K562 (cell line): ENCODE data around the gene SUCLG1. TPM values are rescaled to one million over a fixed set of nuclear protein-coding genes. Genes with fewer than 3 reads are reported as not detected.

Experiments
- ATAC-seq: fragments of 200-7000 bp; cut with Tn5 transposase; 3 replicates; pipeline ENCODE4 v1.9.1; 2020; ENCODE audit warnings: moderate library complexity
- BruUV-seq: library from RNA; stranded (reverse); fragments of 400-500 nt; replicated peaks from 2 replicates; lab custom pipeline; 2021; lab: Mats Ljungman, UMichigan
- CTCF ChIA-PET: fragments of 300-600 bp; formaldehyde crosslinking; extraction: SDS; loops from one replicate; lab custom pipeline; 2021; ENCODE audit warnings: low intra/inter-chr PET ratio; lab: Yijun Ruan, JAX
- POLR2A ChIA-PET: fragments of 300-600, 350-650 bp; sonication (Branson Sonifier 250); formaldehyde crosslinking; extraction: SDS; loops from one replicate; lab custom pipeline; 2021; ENCODE audit warnings: antibody characterized with exemption, inconsistent platforms; lab: Yijun Ruan, JAX
- DNase-seq, 4 experiments: peaks; one replicate each; pipeline versions ENCODE4 v3.0.0 to v3.0.0-alpha.2; 2011 to 2018; ENCODE audit warnings: low spot score in 3 of 4, mixed read lengths in 3 of 4; ENCODE audit errors: extremely low read depth in 1 of 4
- FAIRE-seq: peaks from 2 replicates; lab custom pipeline; 2011; peaks lifted over from hg19 to GRCh38; lab: Jason Lieb, UNC
- H2AFZ ChIP-seq: 2 replicates; pipeline ENCODE4 v1.6.0; 2011; ENCODE audit warnings: low read depth, low read length, control low read depth, inconsistent platforms
- H3K27ac ChIP-seq: fragments of 200-600 bp; 3 replicates; pipeline ENCODE4 v1.8.0; 2011; ENCODE audit warnings: low read depth, mild to moderate bottlenecking, control low read depth, inconsistent platforms, low read length, moderate library complexity, mixed read lengths; ENCODE audit errors: extremely low read depth
- H3K27me3 ChIP-seq, 2 experiments: fragments of 300-600 bp in 1 of 2; 2 replicates in 1 of 2; 3 replicates in 1 of 2; pipeline versions ENCODE4 v1.6.0 to v1.8.0; 2011; ENCODE audit warnings: inconsistent platforms in 2 of 2, low read length in 2 of 2, mild to moderate bottlenecking in 1 of 2, mixed read lengths in 1 of 2, moderate library complexity in 1 of 2; ENCODE audit not compliant: control insufficient read depth in 2 of 2, insufficient read depth in 2 of 2
- H3K36me3 ChIP-seq: fragments of 300-600 bp; 3 replicates; pipeline ENCODE4 v1.8.0; 2011; ENCODE audit warnings: mild to moderate bottlenecking, low read length, inconsistent platforms; ENCODE audit not compliant: control insufficient read depth, insufficient read depth
- H3K4me1 ChIP-seq, 2 experiments: fragments of 200-600 bp in 1 of 2; replicated peaks in 1 of 2; 2 replicates in 1 of 2; 3 replicates in 1 of 2; pipeline versions ENCODE4 v1.5.1 to v1.8.0; 2011; ENCODE audit warnings: inconsistent platforms in 2 of 2, low read length in 2 of 2, mild to moderate bottlenecking in 1 of 2, mixed read lengths in 1 of 2, moderate library complexity in 1 of 2; ENCODE audit not compliant: control insufficient read depth in 2 of 2, insufficient read depth in 2 of 2
- H3K4me2 ChIP-seq: 2 replicates; pipeline ENCODE4 v1.6.1; 2011; ENCODE audit warnings: low read length, control low read depth, inconsistent platforms, mixed read lengths; ENCODE audit not compliant: insufficient read depth
- H3K4me3 ChIP-seq: fragments of 200-600 bp; sonication (generic), shearing (Covaris generic); 2 replicates; pipeline ENCODE4 v1.5.1; 2016; ENCODE audit warnings: control low read depth, inconsistent platforms
- H3K79me2 ChIP-seq: fragments of 200-600 bp; 3 replicates; pipeline ENCODE4 v1.8.0; 2011; ENCODE audit warnings: low read length, inconsistent platforms; ENCODE audit not compliant: control insufficient read depth, insufficient read depth
- H3K9ac ChIP-seq, 2 experiments: 2 replicates each; pipeline versions ENCODE4 v1.6.0 to v1.6.1; 2011; ENCODE audit warnings: low read depth in 2 of 2, low read length in 2 of 2, control low read depth in 1 of 2, inconsistent platforms in 1 of 2, mild to moderate bottlenecking in 1 of 2, mixed read lengths in 1 of 2; ENCODE audit not compliant: insufficient read depth in 1 of 2
- H3K9me1 ChIP-seq: one replicate; pipeline ENCODE4 v1.6.0; 2011; ENCODE audit warnings: inconsistent platforms, mild to moderate bottlenecking, low read length, moderate library complexity; ENCODE audit not compliant: control insufficient read depth, insufficient read depth
- H3K9me3 ChIP-seq: replicated peaks from 2 replicates; pipeline ENCODE4 v1.5.1; 2011; ENCODE audit warnings: low read depth, low read length, inconsistent platforms; ENCODE audit not compliant: control insufficient read depth, insufficient read depth
- H4K20me1 ChIP-seq: replicated peaks from 2 replicates; pipeline ENCODE4 v1.6.1; 2011; ENCODE audit warnings: low read length, inconsistent platforms, mixed read lengths; ENCODE audit not compliant: control insufficient read depth, insufficient read depth
- EZH2 ChIP-seq: IDR thresholded peaks from 2 replicates; pipeline ENCODE4 v1.6.1; 2012; ENCODE audit warnings: low read depth, mild to moderate bottlenecking, inconsistent platforms, low read length, borderline replicate concordance
- GABPB1 ChIP-seq: sonication (generic); formaldehyde crosslinking; IDR thresholded peaks from 2 replicates; pipeline ENCODE4 v1.8.0; 2022; ENCODE audit warnings: mild to moderate bottlenecking, missing genetic modification reagents
- MAFG ChIP-seq: fragments of 450-650 bp; conservative IDR thresholded peaks from 2 replicates; pipeline ENCODE4 v1.6.1; 2016; ENCODE audit warnings: missing genetic modification characterization, missing compliant biosample characterization
- RBM17 ChIP-seq: fragments of 200-400 bp; formaldehyde crosslinking; IDR thresholded peaks from 2 replicates; pipeline ENCODE4 v1.6.1; 2017; ENCODE audit warnings: low read depth, mild to moderate bottlenecking, low read length, borderline replicate concordance
- RFX1 ChIP-seq: fragments of 450-650 bp; IDR thresholded peaks from 2 replicates; pipeline ENCODE4 v1.6.1; 2016; ENCODE audit warnings: mild to moderate bottlenecking, moderate library complexity
- VEZF1 ChIP-seq: fragments of 200-800 bp; sonication (Bioruptor generic); IDR thresholded peaks from 2 replicates; pipeline ENCODE4 v1.6.1; 2017; ENCODE audit warnings: missing genetic modification characterization, missing compliant biosample characterization
- ZNF274 ChIP-seq: IDR thresholded peaks from 2 replicates; pipeline ENCODE4 v1.6.1; 2011; ENCODE audit warnings: low read depth, mild to moderate bottlenecking, low read length, moderate library complexity, borderline replicate concordance
- whole genome bisulfite sequencing: fragments of 100-300 bp; shearing (Covaris generic); methylation state at CpG from one replicate; pipeline ENCODE4 v1.1.6; 2016; ENCODE audit warnings: low coverage, mixed read lengths; ENCODE audit not compliant: insufficient coverage; ENCODE audit errors: missing lambda C conversion rate; 5-methylcytosine and 5-hydroxymethylcytosine counted together
- in situ Hi-C: fragments of 300-500 bp; cut with MboI; formaldehyde crosslinking; loops from 4 replicates; pipeline ENCODE4 v1.15.0; 2018; ENCODE audit warnings: inconsistent platforms, mixed read lengths
- intact Hi-C: fragments of 100-400 bp; cut with micrococcal nuclease; formaldehyde crosslinking; loops from 2 replicates; pipeline ENCODE4 v1.14.2; 2022
- polyA plus RNA-seq, 8 experiments: library from polyadenylated mRNA; depleted of rRNA in 4 of 8; stranded (reverse) in 5 of 8; unstranded in 3 of 8; fragments of >200 nt; fragmentation: Nextera tagmentation in 2 of 8; fragmentation: Illumina TruSeq in 1 of 8; extraction: Ambion mirVana in 2 of 8; extraction: Trizol in 1 of 8; gene quantifications; 2 replicates each; pipeline versions ENCODE4 v1.2.1 to v1.2.3, GENCODE V29; 2011 to 2014; ENCODE audit warnings: inconsistent platforms in 1 of 8, missing spikeins in 1 of 8
- total RNA-seq, 7 experiments: library from RNA; depleted of rRNA in 6 of 7; stranded (reverse); fragments of >200 nt in 6 of 7; fragmentation: Illumina TruSeq in 2 of 7; extraction: Trizol in 2 of 7; gene quantifications; 2 replicates each; pipeline versions ENCODE4 v1.2.1 to v1.2.3, GENCODE V29; 2011 to 2021; ENCODE audit warnings: low replicate concordance in 1 of 7
- TF ChIP-seq, protein P1 (sequence below), 3 experiments: fragments of 200-800 bp in 1 of 3; sonication (Bioruptor generic) in 1 of 3; sonication (generic) in 1 of 3; formaldehyde crosslinking in 1 of 3; IDR thresholded peaks; 2 replicates each; pipeline versions ENCODE4 v1.6.1 to v1.8.0; 2016 to 2022; ENCODE audit warnings: mild to moderate bottlenecking in 2 of 3, missing compliant biosample characterization in 2 of 3, missing genetic modification characterization in 2 of 3, missing genetic modification reagents in 1 of 3

Gene SUCLG1
- total and polyA plus RNA-seq, 9 of the 15 experiments (the other 6 are each of a cell fraction or from before 2014, with no cell fraction given): 90.5 to 325 (median 115) TPM

- ChIA-PET POLR2A (no interaction called here), CTCF (no interaction called here)
- Histone ChIP-seq H3K4me2 (peak overlapping the region; percentile 92), H2AFZ (no peak overlapping the region), H4K20me1 (0 out of 2 replicates have a peak, but pooled peaks cover 6% of the 10 kb centered on the region), H3K9me1 (no peaks in the 10 kb centered on the region), H3K4me1 (peaks cover 0 to 11% of the 10 kb centered on the region in 2 experiments; a peak in 2 of 5 replicates), H3K79me2 (peaks cover 64% of the 10 kb centered on the region), H3K4me3 (peak overlapping the region; percentile 91; the same call in 1 of the 2 replicates), H3K9ac (peak overlapping the region in 1 of 2 experiments; percentile 86; a peak in 1 of 4 replicates), H3K27ac (no peak overlapping the region), H3K9me3 (no peaks in the 10 kb centered on the region), H3K36me3 (peaks cover 24% of the 10 kb centered on the region), H3K27me3 (no peaks in the 10 kb centered on the region)
- 32% methylated on average over 2 of the region's 2 CpGs for WGBS
- ATAC-seq (no peak), DNase-seq (no peak), FAIRE-seq (no peak)
- BruUV-seq: no TSS peak
- intact Hi-C loops (no loop called here), in situ Hi-C loops (no loop called here)
- no peak for TF ChIP-seq RBM17
- TF ChIP-seq VEZF1: no peak
- no peak for TF ChIP-seq EZH2
- TF ChIP-seq RFX1: no peak
- TF ChIP-seq GABPB1 (CRISPR knock-in tag): no peak
- no peak for TF ChIP-seq MAFG
- TF ChIP-seq ZNF274: no peak
- TF ChIP-seq, protein P1, sequence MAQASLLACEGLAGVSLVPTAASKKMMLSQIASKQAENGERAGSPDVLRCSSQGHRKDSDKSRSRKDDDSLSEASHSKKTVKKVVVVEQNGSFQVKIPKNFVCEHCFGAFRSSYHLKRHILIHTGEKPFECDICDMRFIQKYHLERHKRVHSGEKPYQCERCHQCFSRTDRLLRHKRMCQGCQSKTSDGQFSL (CRISPR knock-in tag; IDR thresholded peaks at IDR 0.05): no peak
- TF ChIP-seq, protein P1 (tag; IDR thresholded peaks at IDR 0.05): no peak
These were observed 1.4 kb downstream of the SUCLG1 start for GRCh38 chr2:84457686-84458085.
